SK-N-SH (cell line): ENCODE data around the gene PXYLP1. TPM values are rescaled to one million over a fixed set of nuclear protein-coding genes. Genes with fewer than 3 reads are reported as not detected.

Experiments used
- CTCF ChIA-PET: fragments of 300-600, 350-600 bp; formaldehyde crosslinking; extraction: SDS; loops from one replicate; lab custom pipeline; 2021; lab: Yijun Ruan, JAX
- POLR2A ChIA-PET: fragments of 350-600 bp; sonication (Branson Sonifier 250); formaldehyde crosslinking; extraction: SDS; loops from one replicate; lab custom pipeline; 2020; ENCODE audit warnings: antibody characterized with exemption, inconsistent platforms; lab: Yijun Ruan, JAX
- DNase-seq: peaks from one replicate; pipeline ENCODE4 v3.0.0; 2012
- H2AFZ ChIP-seq: fragments of 200-600 bp; sonication (generic); 2 replicates; pipeline ENCODE4 v1.8.1; 2016; ENCODE audit warnings: antibody characterized with exemption, mild to moderate bottlenecking, low read depth
- H3F3A ChIP-seq: fragments of 200-600 bp; sonication (generic); replicated peaks from 2 replicates; pipeline ENCODE3; 2016; ENCODE audit warnings: antibody characterized with exemption, mild to moderate bottlenecking; ENCODE audit not compliant: insufficient read depth
- H3K27ac ChIP-seq, 2 experiments: fragments of 200-500 bp in 1 of 2; fragments of 200-600 bp in 1 of 2; sonication (Bioruptor generic) in 1 of 2; sonication (generic), shearing (Covaris generic) in 1 of 2; 2 replicates each; pipeline versions ENCODE4 v1.5.1 to v1.6.1; 2014 to 2016; ENCODE audit warnings: low read depth in 2 of 2, inconsistent platforms in 1 of 2, low read length in 1 of 2, mild to moderate bottlenecking in 1 of 2, mixed read lengths in 1 of 2
- H3K27me3 ChIP-seq: fragments of 200-600 bp; sonication (generic), shearing (Covaris generic); 2 replicates; pipeline ENCODE4 v1.6.1; 2016; ENCODE audit warnings: mixed run types; ENCODE audit not compliant: insufficient read depth
- H3K36me3 ChIP-seq, 2 experiments: fragments of 200-500 bp in 1 of 2; fragments of 200-600 bp in 1 of 2; sonication (Bioruptor generic) in 1 of 2; sonication (generic) in 1 of 2; replicated peaks in 1 of 2; 2 replicates each; pipeline versions ENCODE3 to v1.5.1; 2014 to 2016; ENCODE audit warnings: low read length in 1 of 2, mild to moderate bottlenecking in 1 of 2; ENCODE audit not compliant: insufficient read depth in 2 of 2, control insufficient read depth in 1 of 2
- H3K4me1 ChIP-seq, 2 experiments: fragments of 200-500 bp in 1 of 2; fragments of 200-600 bp in 1 of 2; sonication (Bioruptor generic) in 1 of 2; sonication (generic), shearing (Covaris generic) in 1 of 2; 2 replicates each; pipeline versions ENCODE4 v1.5.1 to v1.6.1; 2014 to 2016; ENCODE audit warnings: low read depth in 1 of 2, low read length in 1 of 2, mixed run types in 1 of 2; ENCODE audit not compliant: insufficient read depth in 2 of 2, control insufficient read depth in 1 of 2
- H3K4me2 ChIP-seq: fragments of 200-600 bp; sonication (generic), shearing (Covaris generic); 2 replicates; pipeline ENCODE4 v1.6.1; 2017; ENCODE audit warnings: mixed run types
- H3K4me3 ChIP-seq, 2 experiments: fragments of 200-500 bp in 1 of 2; fragments of 200-600 bp in 1 of 2; sonication (Bioruptor generic) in 1 of 2; sonication (generic), shearing (Covaris generic) in 1 of 2; 2 replicates each; pipeline versions ENCODE4 v1.5.1 to v1.8.1; 2014 to 2016; ENCODE audit warnings: low read depth in 2 of 2, inconsistent platforms in 1 of 2, low read length in 1 of 2, mild to moderate bottlenecking in 1 of 2, mixed read lengths in 1 of 2, moderate library complexity in 1 of 2
- H3K79me2 ChIP-seq: fragments of 200-600 bp; sonication (generic); 2 replicates; pipeline ENCODE4 v1.8.1; 2017; ENCODE audit warnings: mild to moderate bottlenecking; ENCODE audit not compliant: insufficient read depth
- H3K9ac ChIP-seq: fragments of 200-600 bp; sonication (generic); 2 replicates; pipeline ENCODE4 v1.6.1; 2017; ENCODE audit warnings: mixed run types
- H3K9me2 ChIP-seq: fragments of 200-600 bp; sonication (generic); 2 replicates; pipeline ENCODE4 v1.6.1; 2017; ENCODE audit warnings: mixed run types
- H3K9me3 ChIP-seq: fragments of 200-600 bp; sonication (generic); 2 replicates; pipeline ENCODE4 v1.6.1; 2017; ENCODE audit warnings: mixed run types, mild to moderate bottlenecking, moderate library complexity
- H4K20me1 ChIP-seq: fragments of 200-600 bp; sonication (generic); 2 replicates; pipeline ENCODE4 v1.6.1; 2017; ENCODE audit warnings: mild to moderate bottlenecking, mixed run types; ENCODE audit not compliant: insufficient read depth
- CHD2 ChIP-seq: fragments of 150-350 bp; IDR thresholded peaks from 2 replicates; pipeline ENCODE4 v1.6.1; 2018; ENCODE audit warnings: low read length; ENCODE audit not compliant: partially characterized antibody
- ELF1 ChIP-seq: IDR thresholded peaks from 2 replicates; pipeline ENCODE4 v1.4.0; 2012
- EP300 ChIP-seq, 2 experiments: IDR thresholded peaks; 2 replicates each; pipeline versions ENCODE4 v1.4.0 to v1.6.1; 2012; ENCODE audit warnings: borderline replicate concordance in 1 of 2, low read depth in 1 of 2, low read length in 1 of 2
- EZH2phosphoT487 ChIP-seq: fragments of 200-600 bp; sonication (generic); IDR thresholded peaks from 2 replicates; pipeline ENCODE4 v1.6.1; 2017; ENCODE audit warnings: low read depth, mixed run types, mild to moderate bottlenecking, antibody characterized with exemption, moderate library complexity, borderline replicate concordance
- FOXJ3 ChIP-seq: sonication (generic); formaldehyde crosslinking; IDR thresholded peaks from 2 replicates; pipeline ENCODE4 v1.5.1; 2020; ENCODE audit warnings: mild to moderate bottlenecking, missing genetic modification reagents
- NFIC ChIP-seq: IDR thresholded peaks from 2 replicates; pipeline ENCODE4 v1.4.0; 2012; ENCODE audit warnings: borderline replicate concordance
- NRF1 ChIP-seq: IDR thresholded peaks from 2 replicates; pipeline ENCODE4 v1.6.1; 2012; ENCODE audit warnings: low read depth, mild to moderate bottlenecking, low read length
- POLR2AphosphoS5 ChIP-seq: IDR thresholded peaks from 2 replicates; pipeline ENCODE4 v1.6.1; 2012; ENCODE audit warnings: low read depth, low read length
- RFX5 ChIP-seq: IDR thresholded peaks from 2 replicates; pipeline ENCODE4 v1.6.1; 2012; ENCODE audit warnings: mild to moderate bottlenecking, improper control_type of control experiment, low read length
- RXRA ChIP-seq: IDR thresholded peaks from 2 replicates; pipeline ENCODE4 v1.4.0; 2012; ENCODE audit warnings: low read depth, mild to moderate bottlenecking, borderline replicate concordance
- SMC3 ChIP-seq: IDR thresholded peaks from 2 replicates; pipeline ENCODE4 v1.6.1; 2012; ENCODE audit warnings: low read depth, low read length, improper control_type of control experiment
- TAF1 ChIP-seq: IDR thresholded peaks from 2 replicates; pipeline ENCODE4 v1.6.1; 2012; ENCODE audit warnings: low read depth, mild to moderate bottlenecking, low read length, moderate library complexity, borderline replicate concordance
- TCF12 ChIP-seq: IDR thresholded peaks from 2 replicates; pipeline ENCODE4 v1.4.0; 2012
- WGBS: methylation state at CpG from one replicate; pipeline ENCODE4 v1.1.6; 2017; ENCODE audit warnings: low lambda C conversion rate; 5-methylcytosine and 5-hydroxymethylcytosine counted together
- polyA plus RNA-seq, 3 experiments: library from polyadenylated mRNA; depleted of rRNA; stranded (reverse); fragments of >200 nt; gene quantifications; 2 replicates each; pipeline ENCODE4 v1.2.3, GENCODE V29; 2012
- TF ChIP-seq, protein P1 (sequence below): IDR thresholded peaks from 2 replicates; pipeline ENCODE4 v1.4.0; 2012; ENCODE audit warnings: low read depth, borderline replicate concordance
- TF ChIP-seq, protein P2 (sequence below): IDR thresholded peaks from 2 replicates; pipeline ENCODE4 v1.6.1; 2012; ENCODE audit warnings: mild to moderate bottlenecking, low read depth, low read length, moderate library complexity
- TF ChIP-seq, protein P3 (sequence below): IDR thresholded peaks from 2 replicates; pipeline ENCODE4; 2012
- TF ChIP-seq, protein P4 (sequence below): fragments of 150-350 bp; IDR thresholded peaks from 2 replicates; pipeline ENCODE4 v1.6.1; 2016; ENCODE audit warnings: mild to moderate bottlenecking, low read depth, low read length
- TF ChIP-seq, protein P5 (sequence below): fragments of 200-600 bp; sonication (generic); IDR thresholded peaks from 2 replicates; pipeline ENCODE4 v1.6.1; 2017; ENCODE audit warnings: antibody characterized with exemption, mild to moderate bottlenecking, moderate library complexity
- TF ChIP-seq, protein P6 (sequence below): IDR thresholded peaks from 2 replicates; pipeline ENCODE4 v1.4.0; 2012; ENCODE audit warnings: low read depth

The PXYLP1 gene
- polyA plus RNA-seq, 1 of the 3 experiments (the other 2 are of a cell fraction), result 8.6 TPM

DNA sequence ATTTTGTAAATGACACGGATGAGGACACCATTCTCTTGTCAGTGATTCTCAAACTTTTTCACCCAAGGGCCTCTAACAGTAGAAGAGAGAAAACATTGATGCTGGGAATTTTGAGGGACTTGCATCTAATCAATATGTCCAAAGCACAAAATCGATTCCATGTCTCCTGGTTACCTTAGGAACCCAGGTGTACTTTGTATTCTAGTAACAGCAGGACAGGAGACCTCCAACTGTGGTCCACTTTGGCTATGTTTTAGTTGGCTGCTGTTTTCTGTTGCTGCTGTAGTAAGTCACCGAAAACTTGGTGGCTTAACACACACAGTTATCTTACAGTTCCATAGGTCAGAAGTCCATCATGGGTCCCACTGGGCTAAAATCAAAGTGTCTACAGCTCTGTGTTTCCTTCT is 112.2 kb downstream of the PXYLP1 start:
- no peak overlapping the region for H2AFZ ChIP-seq
- H3K79me2 ChIP-seq, result no peaks in the 10 kb centered on the region
- ChIA-PET POLR2A (no interaction called here), CTCF (interaction anchor here (3.3 kb wide), 2 partner anchors 17 to 32 kb away, joined by 14 to 17 read pairs; no protein-coding TSS in a partner anchor)
- no peak overlapping the region for H3K9ac ChIP-seq
- WGBS, result 46% methylated on average over 3 of the region's 3 CpGs
- no peak overlapping the region for H3K4me2 ChIP-seq
- no peaks in the 10 kb centered on the region for H3K36me3 ChIP-seq
- no peaks in the 10 kb centered on the region for H3K9me3 ChIP-seq
- H3F3A ChIP-seq, result no peaks in the 10 kb centered on the region
- H3K27me3 ChIP-seq, result no peaks in the 10 kb centered on the region
- no peaks in the 10 kb centered on the region for H3K9me2 ChIP-seq
- no peak overlapping the region for H3K27ac ChIP-seq
- DNase-seq, result no peak
- H4K20me1 ChIP-seq, result no peaks in the 10 kb centered on the region
- no peaks in the 10 kb centered on the region for H3K4me1 ChIP-seq
- TF ChIP-seq POLR2AphosphoS5 (no peak), TCF12 (no peak), CHD2 (no peak), FOXJ3 (CRISPR knock-in tag) (no peak), NRF1 (no peak), ELF1 (no peak), RFX5 (no peak), RXRA (no peak), NFIC (no peak), EZH2phosphoT487 (no peak), TAF1 (no peak), SMC3 (no peak), EP300 (IDR thresholded peaks at IDR 0.05; ENCODE audit: borderline replicate concordance in 1 of 2, low read depth in 1 of 2, low read length in 1 of 2) (no peak)
- TF ChIP-seq, protein P1, sequence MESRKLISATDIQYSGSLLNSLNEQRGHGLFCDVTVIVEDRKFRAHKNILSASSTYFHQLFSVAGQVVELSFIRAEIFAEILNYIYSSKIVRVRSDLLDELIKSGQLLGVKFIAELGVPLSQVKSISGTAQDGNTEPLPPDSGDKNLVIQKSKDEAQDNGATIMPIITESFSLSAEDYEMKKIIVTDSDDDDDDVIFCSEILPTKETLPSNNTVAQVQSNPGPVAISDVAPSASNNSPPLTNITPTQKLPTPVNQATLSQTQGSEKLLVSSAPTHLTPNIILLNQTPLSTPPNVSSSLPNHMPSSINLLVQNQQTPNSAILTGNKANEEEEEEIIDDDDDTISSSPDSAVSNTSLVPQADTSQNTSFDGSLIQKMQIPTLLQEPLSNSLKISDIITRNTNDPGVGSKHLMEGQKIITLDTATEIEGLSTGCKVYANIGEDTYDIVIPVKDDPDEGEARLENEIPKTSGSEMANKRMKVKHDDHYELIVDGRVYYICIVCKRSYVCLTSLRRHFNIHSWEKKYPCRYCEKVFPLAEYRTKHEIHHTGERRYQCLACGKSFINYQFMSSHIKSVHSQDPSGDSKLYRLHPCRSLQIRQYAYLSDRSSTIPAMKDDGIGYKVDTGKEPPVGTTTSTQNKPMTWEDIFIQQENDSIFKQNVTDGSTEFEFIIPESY, result no peak
- TF ChIP-seq, protein P2, sequence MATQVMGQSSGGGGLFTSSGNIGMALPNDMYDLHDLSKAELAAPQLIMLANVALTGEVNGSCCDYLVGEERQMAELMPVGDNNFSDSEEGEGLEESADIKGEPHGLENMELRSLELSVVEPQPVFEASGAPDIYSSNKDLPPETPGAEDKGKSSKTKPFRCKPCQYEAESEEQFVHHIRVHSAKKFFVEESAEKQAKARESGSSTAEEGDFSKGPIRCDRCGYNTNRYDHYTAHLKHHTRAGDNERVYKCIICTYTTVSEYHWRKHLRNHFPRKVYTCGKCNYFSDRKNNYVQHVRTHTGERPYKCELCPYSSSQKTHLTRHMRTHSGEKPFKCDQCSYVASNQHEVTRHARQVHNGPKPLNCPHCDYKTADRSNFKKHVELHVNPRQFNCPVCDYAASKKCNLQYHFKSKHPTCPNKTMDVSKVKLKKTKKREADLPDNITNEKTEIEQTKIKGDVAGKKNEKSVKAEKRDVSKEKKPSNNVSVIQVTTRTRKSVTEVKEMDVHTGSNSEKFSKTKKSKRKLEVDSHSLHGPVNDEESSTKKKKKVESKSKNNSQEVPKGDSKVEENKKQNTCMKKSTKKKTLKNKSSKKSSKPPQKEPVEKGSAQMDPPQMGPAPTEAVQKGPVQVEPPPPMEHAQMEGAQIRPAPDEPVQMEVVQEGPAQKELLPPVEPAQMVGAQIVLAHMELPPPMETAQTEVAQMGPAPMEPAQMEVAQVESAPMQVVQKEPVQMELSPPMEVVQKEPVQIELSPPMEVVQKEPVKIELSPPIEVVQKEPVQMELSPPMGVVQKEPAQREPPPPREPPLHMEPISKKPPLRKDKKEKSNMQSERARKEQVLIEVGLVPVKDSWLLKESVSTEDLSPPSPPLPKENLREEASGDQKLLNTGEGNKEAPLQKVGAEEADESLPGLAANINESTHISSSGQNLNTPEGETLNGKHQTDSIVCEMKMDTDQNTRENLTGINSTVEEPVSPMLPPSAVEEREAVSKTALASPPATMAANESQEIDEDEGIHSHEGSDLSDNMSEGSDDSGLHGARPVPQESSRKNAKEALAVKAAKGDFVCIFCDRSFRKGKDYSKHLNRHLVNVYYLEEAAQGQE, result no peak
- TF ChIP-seq, protein P3, sequence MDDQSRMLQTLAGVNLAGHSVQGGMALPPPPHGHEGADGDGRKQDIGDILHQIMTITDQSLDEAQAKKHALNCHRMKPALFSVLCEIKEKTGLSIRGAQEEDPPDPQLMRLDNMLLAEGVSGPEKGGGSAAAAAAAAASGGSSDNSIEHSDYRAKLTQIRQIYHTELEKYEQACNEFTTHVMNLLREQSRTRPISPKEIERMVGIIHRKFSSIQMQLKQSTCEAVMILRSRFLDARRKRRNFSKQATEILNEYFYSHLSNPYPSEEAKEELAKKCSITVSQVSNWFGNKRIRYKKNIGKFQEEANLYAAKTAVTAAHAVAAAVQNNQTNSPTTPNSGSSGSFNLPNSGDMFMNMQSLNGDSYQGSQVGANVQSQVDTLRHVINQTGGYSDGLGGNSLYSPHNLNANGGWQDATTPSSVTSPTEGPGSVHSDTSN, result no peak
- TF ChIP-seq, protein P4, sequence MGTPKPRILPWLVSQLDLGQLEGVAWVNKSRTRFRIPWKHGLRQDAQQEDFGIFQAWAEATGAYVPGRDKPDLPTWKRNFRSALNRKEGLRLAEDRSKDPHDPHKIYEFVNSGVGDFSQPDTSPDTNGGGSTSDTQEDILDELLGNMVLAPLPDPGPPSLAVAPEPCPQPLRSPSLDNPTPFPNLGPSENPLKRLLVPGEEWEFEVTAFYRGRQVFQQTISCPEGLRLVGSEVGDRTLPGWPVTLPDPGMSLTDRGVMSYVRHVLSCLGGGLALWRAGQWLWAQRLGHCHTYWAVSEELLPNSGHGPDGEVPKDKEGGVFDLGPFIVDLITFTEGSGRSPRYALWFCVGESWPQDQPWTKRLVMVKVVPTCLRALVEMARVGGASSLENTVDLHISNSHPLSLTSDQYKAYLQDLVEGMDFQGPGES, result no peak
- TF ChIP-seq, protein P5, sequence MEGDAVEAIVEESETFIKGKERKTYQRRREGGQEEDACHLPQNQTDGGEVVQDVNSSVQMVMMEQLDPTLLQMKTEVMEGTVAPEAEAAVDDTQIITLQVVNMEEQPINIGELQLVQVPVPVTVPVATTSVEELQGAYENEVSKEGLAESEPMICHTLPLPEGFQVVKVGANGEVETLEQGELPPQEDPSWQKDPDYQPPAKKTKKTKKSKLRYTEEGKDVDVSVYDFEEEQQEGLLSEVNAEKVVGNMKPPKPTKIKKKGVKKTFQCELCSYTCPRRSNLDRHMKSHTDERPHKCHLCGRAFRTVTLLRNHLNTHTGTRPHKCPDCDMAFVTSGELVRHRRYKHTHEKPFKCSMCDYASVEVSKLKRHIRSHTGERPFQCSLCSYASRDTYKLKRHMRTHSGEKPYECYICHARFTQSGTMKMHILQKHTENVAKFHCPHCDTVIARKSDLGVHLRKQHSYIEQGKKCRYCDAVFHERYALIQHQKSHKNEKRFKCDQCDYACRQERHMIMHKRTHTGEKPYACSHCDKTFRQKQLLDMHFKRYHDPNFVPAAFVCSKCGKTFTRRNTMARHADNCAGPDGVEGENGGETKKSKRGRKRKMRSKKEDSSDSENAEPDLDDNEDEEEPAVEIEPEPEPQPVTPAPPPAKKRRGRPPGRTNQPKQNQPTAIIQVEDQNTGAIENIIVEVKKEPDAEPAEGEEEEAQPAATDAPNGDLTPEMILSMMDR, result no peak
- TF ChIP-seq, protein P6, sequence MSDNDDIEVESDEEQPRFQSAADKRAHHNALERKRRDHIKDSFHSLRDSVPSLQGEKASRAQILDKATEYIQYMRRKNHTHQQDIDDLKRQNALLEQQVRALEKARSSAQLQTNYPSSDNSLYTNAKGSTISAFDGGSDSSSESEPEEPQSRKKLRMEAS, result no peak
- H3K4me3 ChIP-seq, result no peak overlapping the region
